NCI-H446 (cell line): ENCODE data around the gene ANO5.
A peak's percentile ranks its signal among the peaks of the same experiment; 100 is the strongest.

ENCODE experiments used
- DNase-seq, 2 experiments: peaks; one replicate each; lab custom pipeline; 2025; lab: John Stamatoyannopoulos, UW

Gene ANO5

GRCh38 chr11:22192642-22193347 is at the start of gene ANO5:
Gene ANO5, plus strand, starts transcription at chr11:22193085. Its CDS starts 408 bp downstream, at chr11:22193493.
- DNase-seq: peak; percentile 28 to 81

GRCh38 chr11:22151649-22152197 is 41.2 kb upstream of the ANO5 start:
- DNase-seq: no peak

GRCh38 chr11:22157531-22157930 is 35.4 kb upstream of the ANO5 start:
- no peak for DNase-seq

GRCh38 chr11:22161489-22161888 is 31.4 kb upstream of the ANO5 start:
- DNase-seq: peak in 1 of 2 experiments; percentile 27

- DNase-seq: no peak
Observed at GRCh38 chr11:22162756-22163155, 30.1 kb upstream of the ANO5 start.

GRCh38 chr11:22163394-22163797 is 29.5 kb upstream of the ANO5 start:
- no peak for DNase-seq

GRCh38 chr11:22165087-22165486 is 27.8 kb upstream of the ANO5 start:
- DNase-seq: no peak

- DNase-seq: no peak
Observed at GRCh38 chr11:22165759-22166513, 26.9 kb upstream of the ANO5 start.

- DNase-seq: peak in 1 of 2 experiments; percentile 24
Observed at GRCh38 chr11:22169833-22170232, 23.1 kb upstream of the ANO5 start.

- no peak for DNase-seq
Observed at GRCh38 chr11:22173532-22173931, 19.4 kb upstream of the ANO5 start.

- peak in 1 of 2 experiments; percentile 18 for DNase-seq
Observed at GRCh38 chr11:22177186-22177585, 15.7 kb upstream of the ANO5 start.

- DNase-seq: no peak
Observed at GRCh38 chr11:22179626-22180025, 13.3 kb upstream of the ANO5 start.

- DNase-seq: no peak
Observed at GRCh38 chr11:22180131-22180530, 12.8 kb upstream of the ANO5 start.

GRCh38 chr11:22189660-22190059 is 3.2 kb upstream of the ANO5 start:
- no peak for DNase-seq

- DNase-seq: no peak
Observed at GRCh38 chr11:22190827-22191463, 1.9 kb upstream of the ANO5 start.

GRCh38 chr11:22192289-22192641 is 620 bp upstream of the ANO5 start:
- peak in 1 of 2 experiments; percentile 53 for DNase-seq

GRCh38 chr11:22193348-22194051 is 615 bp downstream of the ANO5 start:
- DNase-seq: peak in 1 of 2 experiments; percentile 51

- no peak for DNase-seq
Observed at GRCh38 chr11:22194306-22194705, 1.4 kb downstream of the ANO5 start.

- no peak for DNase-seq
Observed at GRCh38 chr11:22194907-22195306, 2.0 kb downstream of the ANO5 start.

- DNase-seq: peak in 1 of 2 experiments; percentile 40
Observed at GRCh38 chr11:22197139-22198005, 4.5 kb downstream of the ANO5 start.

GRCh38 chr11:22199243-22199642 is 6.4 kb downstream of the ANO5 start:
- no peak for DNase-seq
